NCI-H1092 treated with DMSO at 0.1 percent for 48 hours (cell line): ENCODE results near the gene ZNF516.

Source experiments
- DNase-seq: peaks from one replicate; lab custom pipeline; 2025; lab: John Stamatoyannopoulos, UW

ZNF516 gene

DNA sequence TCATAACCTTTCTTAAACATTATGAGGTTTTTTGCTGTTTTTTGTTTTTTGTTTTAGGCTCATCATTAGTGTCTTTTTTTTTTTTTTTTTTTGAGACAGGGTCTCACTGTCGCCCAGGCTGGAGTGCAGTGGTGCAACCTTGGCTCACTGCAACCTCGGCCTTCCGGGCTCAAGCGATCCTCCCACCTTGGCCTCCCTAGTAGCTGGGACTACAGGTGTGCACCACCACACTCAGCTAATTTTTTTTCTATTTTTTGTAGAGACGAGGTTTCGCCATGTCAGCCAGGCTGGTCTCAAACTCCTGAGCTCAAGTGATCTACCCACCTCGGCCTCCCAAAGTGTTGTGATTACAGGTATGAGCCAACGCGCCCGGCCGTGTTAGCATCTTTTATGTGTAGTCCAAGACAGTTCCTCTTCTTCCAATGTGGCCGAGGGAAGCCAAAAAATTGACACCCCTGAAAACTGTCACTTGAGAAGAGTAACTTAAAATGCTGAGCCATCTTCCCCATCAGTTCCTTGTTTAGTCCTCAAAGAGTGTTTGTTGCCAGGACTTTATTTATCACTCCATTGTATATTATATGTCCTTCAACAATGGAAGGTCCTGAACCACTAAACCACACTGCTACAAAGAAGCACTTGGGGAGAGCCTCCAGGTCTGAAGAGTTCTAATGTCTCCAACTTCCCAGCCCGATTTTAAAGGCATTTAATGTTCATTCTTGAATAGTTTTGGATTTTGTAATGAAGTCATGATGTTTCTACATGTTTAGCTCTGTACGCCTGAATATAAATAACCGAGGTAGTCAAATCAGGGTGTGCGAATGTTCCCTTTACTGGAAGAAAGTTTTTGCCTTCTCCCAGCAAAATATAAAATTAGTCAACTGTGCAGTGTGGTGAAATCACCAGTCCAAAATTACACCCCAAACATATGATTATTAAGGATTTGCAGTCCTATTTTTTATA is 26.4 kb downstream of the ZNF516 start:
- no peak for DNase-seq

DNA sequence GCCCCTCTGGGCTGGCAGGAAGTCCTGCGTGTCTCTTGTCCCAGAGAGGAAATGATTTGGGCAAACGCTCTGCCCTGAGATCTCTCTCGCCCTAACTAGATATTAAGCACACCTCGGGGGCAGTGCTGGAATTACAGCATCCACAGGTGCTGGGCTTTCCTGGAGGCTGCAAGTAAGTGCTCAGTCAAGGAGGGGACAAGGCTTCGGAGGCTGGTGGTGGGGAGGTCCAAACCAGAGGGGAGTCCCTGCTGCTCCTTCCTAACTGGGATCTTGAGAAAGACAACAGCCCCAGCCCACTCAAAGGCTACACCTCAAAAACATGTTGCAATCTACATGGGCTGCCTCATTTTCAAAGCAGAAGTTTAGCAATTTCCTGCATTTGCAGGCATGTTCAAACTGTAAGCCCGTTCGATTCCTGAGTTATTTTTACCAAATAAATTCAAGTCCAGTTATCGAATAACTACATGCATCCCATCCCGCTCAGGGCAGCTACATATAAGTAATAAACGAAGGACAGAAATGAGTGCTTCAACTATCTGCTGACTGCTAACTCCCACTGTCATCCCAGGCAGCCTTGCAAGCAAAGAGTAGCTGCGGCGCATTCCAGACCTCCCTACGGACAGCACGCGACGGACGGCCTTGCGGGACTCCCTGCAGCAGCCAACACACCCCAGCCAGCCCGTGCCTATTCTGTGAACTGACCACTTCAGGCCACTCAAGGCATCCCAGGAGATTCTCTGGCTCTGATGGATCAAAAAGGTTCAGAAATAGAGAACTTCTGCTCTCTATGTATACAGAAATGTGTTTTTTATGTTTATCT is 27.5 kb downstream of the ZNF516 start:
- DNase-seq = no peak

DNA sequence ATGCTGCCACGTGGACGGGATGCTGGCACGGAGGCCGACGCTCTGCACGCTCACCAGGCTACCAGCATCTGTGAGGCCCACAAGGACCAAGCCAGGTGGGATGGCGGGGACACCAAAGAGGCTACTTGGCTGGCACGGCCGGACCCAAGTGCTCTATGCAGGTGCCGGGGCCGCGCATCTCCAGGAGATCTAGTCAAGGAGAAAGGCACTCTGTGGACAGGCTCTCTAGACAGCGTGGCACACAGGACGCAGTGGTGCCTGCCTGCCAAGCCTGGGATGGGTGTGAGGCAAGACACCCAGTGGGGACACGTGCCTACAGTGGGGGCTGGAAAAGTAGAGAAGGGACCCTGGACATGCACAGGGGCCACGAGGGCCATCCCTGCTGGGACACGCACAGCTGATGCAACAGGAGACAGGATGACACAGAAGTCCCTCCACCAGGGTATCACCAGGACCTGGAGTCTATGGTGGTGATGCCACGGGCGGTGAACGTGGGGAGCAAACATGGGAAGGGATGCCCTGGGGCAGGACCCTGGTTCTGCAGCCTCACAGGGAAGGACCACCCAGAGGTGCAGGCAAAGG is 28.5 kb downstream of the ZNF516 start:
- DNase-seq = no peak

DNA sequence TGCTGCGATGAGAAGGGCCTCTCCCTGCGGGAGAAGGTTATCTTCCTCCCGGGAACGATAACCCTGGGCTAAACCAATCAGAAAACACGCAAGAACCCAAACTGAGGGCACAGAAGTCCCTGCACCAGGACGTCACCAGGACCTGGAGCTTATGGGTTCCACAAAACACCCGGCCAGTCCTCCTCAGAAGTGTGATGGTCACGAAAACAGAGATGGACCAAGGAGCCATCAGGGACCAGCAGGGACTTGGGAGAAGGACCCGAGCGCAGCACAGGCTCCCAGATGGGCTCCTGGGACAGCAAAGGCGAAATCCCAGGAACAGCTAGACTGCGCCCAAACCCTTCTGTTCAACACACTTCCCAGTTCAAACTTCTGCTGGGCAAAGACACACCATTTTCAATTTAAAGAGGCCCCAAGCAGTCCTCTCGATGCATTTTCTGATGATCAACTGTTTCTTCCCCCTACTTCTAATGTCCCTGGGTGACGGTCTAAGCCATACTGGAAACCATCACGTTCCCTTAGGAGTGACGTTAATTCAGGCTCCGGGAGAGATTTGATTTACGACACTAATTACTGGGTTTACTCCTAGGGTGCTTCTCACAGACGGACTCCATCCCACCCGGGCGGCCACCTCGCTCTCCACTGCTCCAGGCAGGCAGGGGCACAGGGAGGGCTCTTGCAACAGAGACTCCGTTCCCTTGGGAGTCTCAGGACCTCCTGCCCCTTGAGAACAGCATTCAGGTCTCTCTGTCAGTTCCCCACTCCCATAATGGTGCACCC is 29.2 kb downstream of the ZNF516 start:
- DNase-seq = no peak

DNA sequence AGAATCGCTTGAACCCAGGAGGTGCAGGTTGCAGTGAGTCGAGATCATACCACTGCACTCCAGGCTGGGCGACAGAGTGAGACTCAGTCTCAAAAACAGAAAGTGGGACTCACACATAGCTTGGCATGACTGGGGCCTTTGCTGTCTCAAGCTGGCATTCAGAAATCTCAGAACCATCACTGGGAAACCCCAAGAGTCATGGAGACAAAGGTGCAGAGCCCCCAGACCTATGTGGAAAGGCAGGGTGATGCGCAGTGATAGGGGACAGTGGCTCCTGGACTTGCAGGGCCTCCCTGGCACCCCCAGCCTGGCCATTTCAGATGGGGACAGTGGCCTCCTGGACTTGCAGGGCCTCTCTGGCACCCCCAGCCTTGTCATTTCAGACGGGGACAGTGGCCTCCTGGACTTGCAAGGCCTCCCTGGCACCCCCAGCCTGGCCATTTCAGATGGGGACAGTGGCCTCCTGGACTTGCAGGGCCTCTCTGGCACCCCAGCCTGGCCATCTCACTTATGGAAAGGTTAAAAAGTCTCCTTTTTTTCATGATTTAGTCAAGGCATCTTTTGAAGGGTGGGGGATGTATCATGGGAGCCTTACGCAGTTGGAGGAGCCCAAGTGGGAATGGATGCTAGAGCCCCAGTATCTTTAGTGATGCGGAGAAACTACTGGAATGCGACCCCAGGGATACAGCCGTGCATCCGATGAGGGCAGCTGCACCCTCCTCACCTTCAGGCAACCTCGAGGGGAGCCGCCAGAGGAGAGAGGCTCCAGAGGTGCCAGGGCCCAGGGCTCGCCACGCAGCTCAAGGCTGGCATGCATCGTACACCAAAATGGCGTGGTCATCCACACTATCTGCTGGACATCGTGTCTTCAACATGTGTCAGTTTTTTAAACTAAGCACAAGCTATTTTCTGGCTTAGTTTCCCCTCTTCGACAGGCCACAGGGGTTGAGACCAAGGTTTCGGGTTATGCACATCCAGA is 30.5 kb downstream of the ZNF516 start:
- DNase-seq = no peak

DNA sequence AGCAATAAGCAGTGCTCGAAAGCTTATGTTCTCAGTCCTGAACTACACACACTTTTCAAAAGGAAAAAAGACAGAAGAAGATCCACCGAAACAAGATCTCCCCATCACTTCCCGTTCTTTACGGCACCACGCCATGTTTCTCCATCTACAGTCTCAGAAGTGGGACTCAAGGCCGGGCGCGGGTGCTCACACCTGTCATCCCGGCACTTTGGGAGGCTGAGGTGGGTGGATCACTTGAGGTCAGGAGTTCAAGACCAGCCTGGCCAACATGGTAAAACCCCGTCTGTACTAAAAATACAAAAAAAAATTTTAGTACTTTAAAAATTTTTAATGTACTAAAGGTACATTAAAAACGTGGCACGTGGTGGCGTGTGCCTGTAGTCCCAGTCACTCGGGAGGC is 31.2 kb downstream of the ZNF516 start:
- DNase-seq = no peak

DNA sequence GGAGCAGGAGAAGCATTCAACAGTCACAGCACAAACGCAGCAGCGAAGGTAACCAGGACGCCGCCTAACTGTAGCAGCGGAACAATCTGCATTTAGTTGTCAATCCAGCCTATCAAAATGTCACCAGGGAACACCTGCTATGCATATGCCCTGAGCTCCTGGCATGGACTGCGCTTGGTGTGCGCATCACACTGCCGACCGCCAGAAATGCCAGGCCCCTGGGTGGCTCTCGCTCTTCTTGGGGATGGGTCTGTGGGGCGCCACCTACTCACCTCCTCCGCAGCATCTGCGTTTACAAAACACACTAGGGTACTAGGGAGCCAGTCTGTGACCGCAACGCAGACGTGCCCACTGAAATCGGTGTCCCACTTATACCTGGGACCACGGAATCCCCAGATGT is 31.7 kb downstream of the ZNF516 start:
- DNase-seq = no peak

DNA sequence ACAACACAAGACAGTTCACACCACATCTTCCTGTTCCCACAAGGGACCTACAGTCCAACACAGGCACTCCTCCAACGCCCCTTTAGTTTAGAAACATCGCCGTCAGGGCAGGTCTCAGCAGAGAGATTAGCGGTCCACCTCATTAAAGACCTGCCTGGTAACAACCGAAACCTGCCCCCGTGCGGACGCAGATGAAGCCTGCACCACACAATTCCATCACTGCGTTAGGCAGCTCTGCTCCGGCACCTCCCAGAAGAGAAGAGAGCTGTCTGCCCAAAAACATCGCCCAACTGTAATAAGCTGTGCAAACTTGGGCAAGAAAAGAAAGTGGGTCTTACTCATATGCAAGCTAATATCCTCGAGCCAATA is 32.7 kb downstream of the ZNF516 start:
- no peak for DNase-seq

DNA sequence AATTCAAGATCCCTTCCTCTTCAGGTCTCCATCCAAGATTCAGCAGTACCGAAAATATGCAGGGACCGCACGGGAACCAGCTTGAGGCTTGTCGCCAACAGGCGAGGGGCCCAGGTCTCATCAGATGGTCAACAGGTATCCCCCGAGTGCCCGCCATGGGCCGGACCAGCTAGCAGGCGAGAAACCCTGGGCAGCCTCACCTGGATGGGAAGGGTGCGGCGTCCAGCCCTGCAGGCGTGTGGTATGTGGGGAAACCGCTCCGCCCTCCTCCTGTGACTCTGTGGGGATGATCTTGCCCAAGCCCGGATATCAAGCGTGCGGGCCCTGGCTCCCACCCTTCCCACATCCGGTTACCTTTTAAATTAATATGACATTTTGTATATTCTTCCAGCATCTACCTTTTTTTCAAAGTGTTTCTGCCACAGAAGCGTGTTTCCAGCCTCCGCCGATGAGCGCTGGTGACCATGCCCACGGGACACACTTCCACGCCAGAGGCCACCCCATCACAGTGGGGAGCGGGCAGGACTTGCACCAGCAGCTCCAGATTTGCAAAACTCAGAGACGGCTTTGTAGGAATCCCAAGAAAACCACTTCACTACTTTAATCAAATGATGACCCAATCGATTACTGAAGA is 33.2 kb downstream of the ZNF516 start:
- no peak for DNase-seq

DNA sequence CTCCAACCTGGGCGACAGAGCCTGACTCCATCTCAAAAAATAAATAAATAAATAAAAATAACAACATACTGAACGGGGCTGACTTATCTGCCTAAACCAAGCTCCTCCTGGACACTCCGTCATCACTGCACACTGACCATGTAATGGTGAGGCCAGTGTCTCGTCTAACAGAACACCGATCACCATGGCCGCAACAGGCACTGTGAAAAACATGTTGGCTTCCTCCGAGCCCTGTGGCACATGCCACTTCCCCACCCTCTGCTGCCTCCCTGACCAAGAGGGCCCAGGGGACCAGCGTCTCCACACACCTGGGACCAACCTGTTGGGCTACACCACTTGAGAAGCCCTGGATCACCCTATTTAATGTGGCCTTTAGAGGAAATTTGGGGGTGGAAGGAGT is 33.9 kb downstream of the ZNF516 start:
- DNase-seq = no peak

DNA sequence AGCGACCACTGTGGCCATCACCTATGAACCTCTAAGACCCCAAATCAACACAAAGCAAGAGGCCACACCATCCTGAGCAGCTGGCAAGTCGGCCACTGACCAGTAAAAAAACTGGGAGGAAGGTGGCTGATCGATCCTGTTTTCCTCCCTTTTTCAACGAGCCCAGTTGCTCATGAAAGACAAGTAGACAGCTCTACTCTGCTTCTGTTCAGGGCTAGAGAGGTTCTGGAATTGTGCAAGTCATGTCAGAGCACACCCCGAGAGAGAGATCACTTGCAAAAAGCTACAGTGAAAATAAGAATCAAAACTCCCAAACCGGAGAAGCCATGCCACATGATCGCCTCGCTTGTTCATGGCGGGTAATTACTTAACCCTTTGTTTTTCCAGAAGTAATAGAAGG is 34.6 kb downstream of the ZNF516 start:
- no peak for DNase-seq

DNA sequence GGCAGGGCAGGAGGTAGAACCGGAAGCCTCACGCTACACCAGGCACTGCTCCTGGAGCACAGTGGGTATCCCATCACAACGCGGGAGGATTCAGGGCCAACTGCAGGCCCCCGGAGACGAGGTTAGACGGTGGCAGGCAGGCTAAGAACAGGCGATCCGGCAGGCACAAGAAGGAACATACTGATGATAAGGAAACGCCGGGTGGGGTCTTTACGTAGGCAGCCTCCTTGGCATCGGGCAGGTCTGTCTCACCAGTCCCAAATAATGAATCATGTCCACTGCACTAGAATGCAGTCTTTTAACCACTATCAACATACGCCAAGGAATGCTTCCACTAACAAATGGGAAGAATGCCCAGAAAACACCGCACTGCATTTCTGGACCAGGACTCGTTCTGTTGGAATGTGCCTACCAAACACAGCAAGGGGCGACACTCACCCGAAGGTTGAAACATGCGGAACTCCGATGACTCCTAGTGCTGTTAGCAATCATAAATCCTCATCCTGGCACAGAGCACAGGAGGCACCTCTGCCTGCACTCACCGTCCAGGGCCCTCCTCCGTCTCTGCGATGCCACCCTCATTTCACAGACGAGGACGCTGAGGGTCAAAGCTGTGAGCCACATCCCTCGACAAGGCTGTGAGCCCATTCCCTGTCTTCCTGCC is 35.2 kb downstream of the ZNF516 start:
- DNase-seq = no peak

DNA sequence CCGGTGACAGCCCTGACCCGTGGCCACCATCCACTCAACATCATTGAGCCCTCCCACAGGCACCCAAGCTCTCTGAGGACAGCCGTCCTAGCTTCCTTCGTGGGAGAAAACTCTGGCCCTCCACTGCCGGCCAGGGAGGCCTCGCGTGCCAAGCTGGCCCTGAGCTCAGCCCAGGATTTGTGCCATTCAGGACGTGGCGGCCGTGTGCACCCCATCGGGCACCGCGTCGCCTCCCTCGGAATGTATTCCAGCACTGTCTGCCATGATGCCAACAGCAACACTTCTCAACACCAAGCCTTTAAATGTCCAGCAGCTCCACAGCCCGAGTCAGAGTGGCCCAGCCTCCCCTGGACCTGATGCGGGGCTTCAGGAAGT is 35.7 kb downstream of the ZNF516 start:
- DNase-seq = no peak

DNA sequence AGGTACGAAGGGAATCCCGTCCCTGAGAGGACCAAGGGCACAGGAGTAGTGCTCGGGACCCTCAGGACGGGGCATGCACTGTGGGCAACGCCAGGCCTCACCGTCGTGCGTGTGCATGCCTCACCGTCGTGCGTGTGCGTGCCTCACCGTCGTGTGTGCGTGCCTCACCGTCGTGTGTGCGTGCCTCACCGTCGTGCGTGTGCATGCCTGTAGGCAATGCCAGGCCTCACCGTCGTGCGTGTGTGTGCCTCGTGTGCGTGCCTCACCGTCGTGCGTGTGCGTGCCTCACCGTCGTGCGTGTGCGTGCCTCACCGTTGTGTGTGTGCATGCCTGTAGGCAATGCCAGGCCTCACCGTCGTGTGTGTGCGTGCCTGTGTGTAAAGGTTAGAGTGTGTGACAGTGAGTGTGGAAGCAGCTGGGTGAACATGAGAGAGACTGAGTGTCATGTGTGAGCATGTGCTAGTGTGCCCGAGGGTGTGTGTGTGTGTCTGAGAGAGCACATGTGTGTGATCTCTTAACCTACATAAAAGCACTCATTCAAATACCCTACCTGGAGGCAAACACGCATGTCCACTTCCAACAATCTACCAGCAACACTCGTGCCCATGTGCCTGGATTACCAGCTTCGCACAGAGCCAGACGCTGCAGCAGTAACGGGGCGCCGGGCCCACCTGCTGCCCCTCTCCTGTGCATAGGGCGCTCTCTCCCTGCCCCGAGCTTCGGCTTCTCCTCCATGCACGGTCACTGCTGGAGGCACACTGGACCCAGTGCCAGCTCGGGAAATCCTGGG is 36.3 kb downstream of the ZNF516 start:
- no peak for DNase-seq

DNA sequence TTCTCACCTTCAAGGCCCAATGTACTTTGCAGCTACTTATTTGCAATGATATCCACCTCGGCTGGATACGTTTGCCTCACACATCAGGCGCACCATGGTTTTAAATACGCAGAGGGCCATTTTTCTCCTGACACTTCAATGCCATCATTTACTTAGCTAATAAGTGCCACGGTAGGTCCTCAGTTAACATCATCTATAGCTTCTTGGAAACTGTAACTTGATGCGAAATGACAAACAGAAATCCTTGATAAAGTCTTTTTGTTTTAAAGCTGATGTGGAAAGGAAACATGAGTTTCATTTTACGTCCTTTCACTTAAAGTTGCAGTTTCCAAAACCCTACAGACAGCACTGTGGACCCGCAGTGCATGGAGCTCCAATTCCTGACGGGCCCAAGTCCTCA is 37.1 kb downstream of the ZNF516 start:
- no peak for DNase-seq

DNA sequence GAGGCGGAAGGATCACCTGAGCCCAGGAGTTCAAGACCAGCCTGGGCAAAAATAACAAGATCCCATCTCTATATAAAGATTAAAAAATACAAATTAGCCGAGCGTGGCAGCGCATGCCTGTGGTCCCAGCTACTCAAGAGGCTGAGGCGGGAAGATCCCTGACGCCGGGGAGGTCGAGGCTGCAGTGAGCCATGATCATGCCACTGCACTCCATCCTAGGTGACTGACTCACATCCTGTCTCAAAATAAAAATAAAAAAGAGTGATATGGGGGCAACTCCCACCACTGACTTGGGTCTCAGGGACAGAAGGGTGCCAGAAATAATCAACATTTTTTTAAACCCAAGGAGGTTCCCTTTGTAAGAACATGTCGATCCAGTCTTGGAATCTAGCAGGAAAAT is 37.6 kb downstream of the ZNF516 start:
- DNase-seq = no peak

DNA sequence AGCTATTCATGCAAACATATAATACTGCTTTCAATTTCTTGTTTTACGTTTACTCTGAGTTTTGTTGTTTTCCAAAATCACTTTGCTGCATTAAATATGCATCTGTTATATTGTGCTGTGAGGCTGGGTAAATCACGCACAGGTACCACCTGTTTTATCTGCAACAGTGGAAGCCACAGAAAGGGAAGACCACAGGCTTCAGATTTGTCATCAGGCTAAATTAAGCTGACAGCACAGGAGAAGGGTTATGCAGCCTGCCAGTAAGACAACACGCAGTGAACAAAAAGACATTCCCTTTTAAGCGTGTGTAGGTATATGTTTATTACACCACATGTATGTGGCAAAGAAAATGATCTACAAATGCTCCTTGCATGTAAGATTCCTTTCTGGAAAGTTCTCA is 38.2 kb downstream of the ZNF516 start:
- no peak for DNase-seq

DNA sequence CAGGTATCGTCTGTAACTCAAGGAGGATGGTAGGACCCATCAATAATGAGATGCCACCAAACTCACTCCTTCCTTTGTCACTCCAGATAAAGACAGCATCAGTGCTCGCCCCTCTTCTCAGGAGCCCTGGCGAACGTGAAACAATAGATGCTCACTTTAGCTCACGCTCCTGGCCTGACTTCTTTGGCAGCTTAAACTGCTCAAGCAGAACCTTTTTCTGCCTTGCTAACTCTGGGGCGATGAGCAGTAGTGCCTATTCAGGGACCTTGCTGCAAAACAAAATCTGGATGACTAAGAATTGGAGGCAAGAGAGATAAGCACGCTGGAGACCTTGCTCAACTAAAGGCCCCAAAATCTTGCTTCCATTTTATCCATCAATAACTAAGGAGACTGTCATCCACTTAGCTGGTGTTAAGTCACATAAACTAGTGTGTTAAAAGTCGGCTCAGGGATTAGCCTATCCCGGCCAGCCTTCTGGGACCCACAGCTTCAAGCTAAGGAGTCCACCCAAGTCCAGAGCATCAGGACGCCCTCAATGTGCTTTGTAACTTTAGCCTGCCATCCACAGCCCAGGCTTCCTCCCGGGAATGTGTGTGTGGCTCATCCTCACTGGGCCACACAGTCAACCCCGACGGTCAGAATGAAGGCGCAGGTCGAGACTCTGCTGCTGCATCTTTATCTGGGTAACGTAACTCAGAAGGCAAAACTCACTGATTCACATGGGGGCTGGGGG is 38.9 kb downstream of the ZNF516 start:
- DNase-seq = no peak
